ES-I3 (cell line): ENCODE measurements around the gene CNOT11.

Experiments used
- H3K36me3 ChIP-seq: 2 replicates; pipeline ENCODE4 v1.6.1; 2013; ENCODE audit warnings: mild to moderate bottlenecking, low read length, control low read depth, moderate library complexity; ENCODE audit not compliant: insufficient read depth
- H3K4me1 ChIP-seq: 2 replicates; pipeline ENCODE4 v1.6.1; 2013; ENCODE audit warnings: mild to moderate bottlenecking, control low read depth, low read length; ENCODE audit not compliant: insufficient read depth
- H3K9ac ChIP-seq: 2 replicates; pipeline ENCODE4 v1.6.1; 2013; ENCODE audit warnings: low read depth, mild to moderate bottlenecking, low read length, moderate library complexity
- H3K9me3 ChIP-seq: 2 replicates; pipeline ENCODE4 v1.6.1; 2013; ENCODE audit warnings: mild to moderate bottlenecking, low read length, moderate library complexity; ENCODE audit not compliant: control insufficient read depth, insufficient read depth

CNOT11 gene

DNA sequence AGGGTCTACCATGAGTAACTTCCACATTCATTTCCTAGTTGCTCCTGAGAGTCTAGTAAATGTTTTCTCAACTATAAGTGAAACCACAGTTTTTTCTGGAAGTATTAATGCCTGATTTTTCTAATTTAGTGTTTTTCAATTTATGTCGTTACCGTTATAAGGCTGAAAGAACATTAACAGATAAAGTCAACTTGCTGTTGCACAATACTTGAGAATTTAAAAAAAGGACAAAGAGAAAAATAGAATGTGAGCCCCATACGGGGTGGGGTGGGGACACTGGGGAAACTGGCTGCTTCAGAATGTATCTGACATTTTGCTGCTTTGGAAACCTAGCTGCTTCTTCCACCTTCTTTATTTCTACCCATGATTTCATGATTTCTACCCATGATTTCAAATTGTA, 26.2 kb downstream of the CNOT11 start:
- no peaks in the 10 kb centered on the region for H3K9me3 ChIP-seq
- H3K36me3 ChIP-seq = peaks cover 16% of the 10 kb centered on the region
- no peaks in the 10 kb centered on the region for H3K4me1 ChIP-seq
- no peak overlapping the region for H3K9ac ChIP-seq

DNA sequence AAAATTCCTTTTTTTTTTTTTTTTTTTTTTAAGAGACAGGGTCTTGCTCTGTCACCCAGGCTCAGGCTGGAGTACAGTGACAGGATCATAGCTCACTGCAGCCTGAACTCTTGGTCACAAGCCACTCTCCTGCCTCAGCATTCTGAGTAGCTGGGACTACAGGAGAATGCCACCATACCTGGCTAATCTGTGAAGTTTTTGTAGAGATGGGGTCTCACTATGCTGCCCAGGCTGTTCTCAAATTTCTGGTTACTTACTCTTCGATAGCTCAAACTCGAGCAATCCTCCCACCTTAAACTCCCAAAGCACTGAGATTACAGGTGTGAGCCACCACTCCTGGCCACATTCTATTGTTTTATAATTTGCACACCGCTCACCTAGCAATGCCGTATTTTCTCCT, 28.8 kb downstream of the CNOT11 start:
- H3K36me3 ChIP-seq = peaks cover 12% of the 10 kb centered on the region

DNA sequence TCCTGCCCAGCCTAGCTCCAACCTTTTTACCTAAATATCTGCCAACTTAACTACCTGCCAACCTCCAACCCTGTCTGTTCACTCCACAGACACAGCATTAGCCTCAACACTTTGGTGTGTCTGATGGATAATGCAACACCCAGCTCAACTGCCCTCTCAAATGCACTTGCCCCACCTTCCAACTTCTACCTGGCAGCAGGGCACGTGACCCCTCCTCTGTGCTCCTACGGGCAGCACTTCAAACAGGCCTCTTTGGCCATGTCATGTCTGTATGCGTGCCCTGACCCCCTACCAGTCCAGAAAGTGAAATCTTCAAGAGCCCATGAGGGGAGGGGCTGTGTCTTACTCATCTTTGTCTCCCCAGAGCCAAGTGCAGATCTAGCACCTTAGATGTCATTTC, 30.3 kb downstream of the CNOT11 start:
- Histone ChIP-seq H3K36me3 (peaks cover 17% of the 10 kb centered on the region), H3K9ac (no peak overlapping the region), H3K9me3 (no peaks in the 10 kb centered on the region), H3K4me1 (no peaks in the 10 kb centered on the region)

More for the DNA sequence above, 28.8 kb downstream of the CNOT11 start:
- Histone ChIP-seq H3K4me1 (no peaks in the 10 kb centered on the region), H3K9me3 (no peaks in the 10 kb centered on the region), H3K9ac (no peak overlapping the region)

DNA sequence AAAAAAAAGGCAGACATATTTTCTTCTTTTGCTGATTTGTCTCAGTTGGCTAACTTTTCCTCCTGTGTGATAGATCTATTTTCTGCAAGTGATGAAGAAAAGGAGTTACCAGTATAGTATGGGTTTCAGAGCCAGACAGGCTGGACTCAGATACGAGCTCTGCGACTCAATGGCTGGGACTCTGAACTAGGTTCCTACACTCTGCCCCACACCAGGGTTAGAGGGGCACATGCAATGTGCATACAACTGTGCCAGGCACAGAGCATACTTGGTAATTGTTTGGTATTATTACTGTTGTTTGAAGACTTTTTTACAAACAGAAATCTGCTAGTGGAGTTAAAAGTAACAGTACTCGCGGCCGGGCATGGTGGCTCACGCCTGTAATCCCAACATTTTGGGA, 34.0 kb downstream of the CNOT11 start:
- peaks cover 15% of the 10 kb centered on the region for H3K36me3 ChIP-seq
- no peaks in the 10 kb centered on the region for H3K4me1 ChIP-seq
- no peaks in the 10 kb centered on the region for H3K9me3 ChIP-seq
- H3K9ac ChIP-seq = no peak overlapping the region

DNA sequence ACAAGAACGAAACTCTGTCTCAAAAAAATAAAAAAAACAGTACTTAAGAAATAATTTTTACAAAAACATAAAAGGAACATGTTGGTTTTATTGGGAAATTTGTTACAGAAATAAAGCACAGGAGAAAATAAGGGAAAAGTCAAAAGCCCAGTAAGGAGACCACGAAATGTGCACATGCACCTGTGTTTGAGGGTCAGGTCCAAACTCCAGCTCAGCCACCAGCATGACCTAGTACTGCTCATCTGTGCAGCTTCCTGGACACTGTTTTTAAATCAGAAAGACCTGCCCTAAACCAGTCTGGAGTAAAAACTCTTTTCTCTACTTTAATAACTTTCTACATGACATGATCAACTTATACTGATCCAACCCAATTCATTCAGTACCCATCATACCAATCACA, 34.6 kb downstream of the CNOT11 start:
- Histone ChIP-seq H3K9ac (no peak overlapping the region), H3K4me1 (no peaks in the 10 kb centered on the region), H3K36me3 (peaks cover 11% of the 10 kb centered on the region), H3K9me3 (no peaks in the 10 kb centered on the region)

DNA sequence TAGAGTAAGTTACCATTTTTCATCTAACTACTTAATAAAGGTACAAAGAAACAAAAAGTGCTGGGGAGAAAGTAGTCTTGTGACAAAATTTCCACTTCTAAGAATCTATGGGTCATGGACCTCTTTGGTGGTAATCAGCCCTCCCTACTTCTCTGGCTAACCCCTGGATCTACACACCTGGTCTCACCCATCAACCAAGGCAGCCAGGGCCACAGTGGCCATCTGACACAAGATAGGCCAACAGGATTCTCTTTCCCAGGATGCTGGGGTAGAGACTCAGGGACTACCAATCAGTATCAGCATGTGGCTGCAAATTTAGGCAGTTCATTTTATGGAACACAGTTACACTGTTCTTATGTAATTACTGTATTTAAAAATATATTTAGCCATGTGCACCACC, 38.0 kb downstream of the CNOT11 start:
- Histone ChIP-seq H3K9ac (no peak overlapping the region), H3K4me1 (no peaks in the 10 kb centered on the region), H3K9me3 (no peaks in the 10 kb centered on the region), H3K36me3 (peaks cover 8% of the 10 kb centered on the region)

DNA sequence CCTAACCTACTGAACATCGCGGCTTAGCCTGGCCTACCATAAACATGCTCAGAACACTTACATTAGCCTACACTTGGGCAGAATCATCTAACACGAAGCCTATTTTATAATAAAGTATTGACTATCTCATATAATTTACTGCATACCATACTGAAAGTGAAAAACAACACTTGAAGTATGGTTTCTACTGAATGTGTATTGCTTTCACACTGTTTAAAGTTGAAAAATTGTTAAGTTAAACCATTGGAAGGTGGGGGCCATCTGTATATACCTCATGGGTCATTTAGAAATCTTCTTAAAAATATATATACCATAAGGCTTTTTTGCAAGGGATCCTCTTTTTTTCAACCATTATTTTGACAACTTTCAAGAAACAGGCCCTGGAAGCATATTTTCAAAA, 39.3 kb downstream of the CNOT11 start:
- H3K36me3 ChIP-seq = peaks cover 3% of the 10 kb centered on the region
- H3K4me1 ChIP-seq = no peaks in the 10 kb centered on the region
- no peak overlapping the region for H3K9ac ChIP-seq
- H3K9me3 ChIP-seq = no peaks in the 10 kb centered on the region

DNA sequence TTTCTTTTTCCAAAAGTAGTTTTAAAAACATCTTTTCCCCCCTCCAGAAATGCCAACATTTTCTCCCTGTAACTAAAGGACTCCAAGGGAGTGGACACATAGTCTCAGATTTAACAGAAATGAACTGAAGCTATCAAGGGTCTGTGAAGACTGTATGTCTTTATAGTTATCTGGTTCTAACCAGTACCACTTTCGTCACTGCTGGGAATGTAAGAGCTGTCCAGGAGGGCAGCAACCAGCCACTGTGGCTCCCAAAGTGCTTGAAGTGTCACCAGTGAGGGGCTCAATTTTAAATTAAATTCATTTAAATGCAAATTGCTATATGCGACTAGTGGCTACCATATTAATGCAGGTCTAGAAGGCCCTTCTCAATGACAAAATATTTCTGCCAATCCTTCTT, 40.9 kb downstream of the CNOT11 start:
- no peak overlapping the region for H3K9ac ChIP-seq
- H3K4me1 ChIP-seq = no peaks in the 10 kb centered on the region
- H3K36me3 ChIP-seq = no peaks in the 10 kb centered on the region
- H3K9me3 ChIP-seq = no peaks in the 10 kb centered on the region

DNA sequence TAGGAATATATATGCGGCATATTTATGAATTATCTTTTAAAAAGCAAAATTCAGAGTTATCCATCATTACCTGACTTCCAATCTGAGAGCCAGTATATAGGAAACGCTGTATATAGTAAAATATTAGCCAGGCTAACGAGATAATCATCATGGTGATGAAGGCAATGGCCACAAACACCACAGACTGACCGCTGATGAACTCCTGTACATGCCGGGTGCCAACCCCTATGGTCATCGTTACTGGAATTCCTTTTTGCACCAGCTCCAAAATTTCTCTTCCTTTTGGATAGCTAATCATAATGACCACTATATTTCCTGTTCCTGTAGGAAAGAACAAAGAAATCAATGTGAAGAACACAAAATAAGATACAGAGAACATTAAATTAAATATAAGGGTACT, 42.2 kb downstream of the CNOT11 start:
- no peak overlapping the region for H3K9ac ChIP-seq
- H3K36me3 ChIP-seq = no peaks in the 10 kb centered on the region
- no peaks in the 10 kb centered on the region for H3K9me3 ChIP-seq
- H3K4me1 ChIP-seq = no peaks in the 10 kb centered on the region

DNA sequence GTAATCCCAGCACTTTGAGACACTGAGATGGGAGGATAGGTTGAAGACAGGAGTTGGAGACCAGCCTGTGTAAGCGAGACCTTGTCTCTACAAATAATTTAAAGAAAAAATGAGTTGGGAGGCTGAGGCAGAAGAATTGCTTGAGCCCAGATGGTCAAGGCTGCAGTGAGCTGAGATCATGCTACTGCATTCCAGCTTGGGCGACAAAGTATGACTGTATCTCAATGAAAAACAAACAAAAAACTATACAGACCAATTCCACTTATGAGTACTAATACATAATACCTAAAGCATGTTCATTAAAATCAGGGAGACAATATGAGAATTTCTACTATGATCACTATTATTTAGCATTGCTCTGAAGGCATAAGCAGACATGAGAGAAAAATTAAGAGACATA, 43.2 kb downstream of the CNOT11 start:
- Histone ChIP-seq H3K9ac (no peak overlapping the region), H3K4me1 (no peaks in the 10 kb centered on the region), H3K36me3 (no peaks in the 10 kb centered on the region)

DNA sequence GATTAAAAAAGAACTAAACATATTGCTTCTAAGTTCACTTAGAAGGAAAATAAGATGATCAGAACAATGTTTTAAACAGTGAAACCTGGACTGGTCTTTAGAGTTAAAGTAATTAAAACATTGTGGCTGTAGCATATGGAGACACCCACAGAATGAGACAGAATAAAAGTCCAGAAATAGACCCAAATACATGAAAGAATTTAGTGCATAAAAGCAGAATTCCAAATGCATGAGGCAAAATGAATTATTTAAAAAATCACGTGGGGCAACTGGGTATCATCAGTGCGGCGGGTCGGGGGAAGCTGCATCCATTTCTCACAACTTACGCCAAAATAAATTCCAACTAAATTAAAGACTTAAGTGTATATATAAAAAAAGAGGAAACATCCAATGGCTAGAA, 43.7 kb downstream of the CNOT11 start:
- H3K4me1 ChIP-seq = no peaks in the 10 kb centered on the region
- H3K36me3 ChIP-seq = no peaks in the 10 kb centered on the region
- H3K9ac ChIP-seq = no peak overlapping the region

More for the DNA sequence above, 43.2 kb downstream of the CNOT11 start:
- no peaks in the 10 kb centered on the region for H3K9me3 ChIP-seq

DNA sequence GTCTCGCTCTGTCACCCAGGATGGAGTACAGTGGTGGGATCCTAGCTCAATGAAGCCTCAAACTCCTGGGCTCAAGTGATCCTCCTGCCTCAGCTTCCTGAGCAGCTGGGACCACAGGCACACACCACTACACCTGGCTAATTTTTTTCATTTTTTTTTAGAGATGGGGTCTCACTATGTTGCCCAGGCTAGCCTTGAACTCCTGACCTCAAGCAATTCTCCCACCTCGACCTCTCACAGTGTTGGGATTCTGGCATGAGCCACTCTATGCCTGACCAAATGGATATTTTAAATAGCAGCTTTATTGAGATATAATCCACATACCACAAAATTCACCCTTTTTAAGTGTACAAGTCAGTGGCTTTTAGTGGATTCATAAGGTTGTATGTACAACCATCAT, 44.7 kb downstream of the CNOT11 start:
- H3K9ac ChIP-seq = no peak overlapping the region
- no peaks in the 10 kb centered on the region for H3K9me3 ChIP-seq
- H3K4me1 ChIP-seq = no peaks in the 10 kb centered on the region
- H3K36me3 ChIP-seq = no peaks in the 10 kb centered on the region

More for the DNA sequence above, 43.7 kb downstream of the CNOT11 start:
- H3K9me3 ChIP-seq = no peaks in the 10 kb centered on the region

DNA sequence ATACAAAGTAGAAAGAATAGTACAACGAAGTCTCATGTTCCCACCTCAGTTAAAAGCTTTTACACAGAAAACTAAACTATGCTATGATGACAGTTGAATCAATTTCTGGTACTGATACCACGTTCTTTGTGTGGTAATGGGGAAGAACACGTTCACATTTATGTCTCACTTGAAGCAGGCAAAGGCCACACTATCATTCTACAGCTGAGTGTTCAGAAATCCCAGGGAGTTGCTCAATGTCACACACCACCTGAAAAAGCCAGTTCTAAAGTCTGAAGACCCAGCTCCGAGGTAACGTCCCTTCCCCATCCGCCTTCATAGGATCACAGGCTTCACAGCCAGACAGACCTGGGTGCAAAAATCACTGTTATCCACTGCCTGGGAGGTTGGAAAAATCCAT, 46.9 kb downstream of the CNOT11 start:
- H3K9ac ChIP-seq = no peak overlapping the region
- H3K4me1 ChIP-seq = no peaks in the 10 kb centered on the region
- 0 out of 2 replicates have a peak, but pooled peaks cover 2% of the 10 kb centered on the region for H3K36me3 ChIP-seq
- no peaks in the 10 kb centered on the region for H3K9me3 ChIP-seq

DNA sequence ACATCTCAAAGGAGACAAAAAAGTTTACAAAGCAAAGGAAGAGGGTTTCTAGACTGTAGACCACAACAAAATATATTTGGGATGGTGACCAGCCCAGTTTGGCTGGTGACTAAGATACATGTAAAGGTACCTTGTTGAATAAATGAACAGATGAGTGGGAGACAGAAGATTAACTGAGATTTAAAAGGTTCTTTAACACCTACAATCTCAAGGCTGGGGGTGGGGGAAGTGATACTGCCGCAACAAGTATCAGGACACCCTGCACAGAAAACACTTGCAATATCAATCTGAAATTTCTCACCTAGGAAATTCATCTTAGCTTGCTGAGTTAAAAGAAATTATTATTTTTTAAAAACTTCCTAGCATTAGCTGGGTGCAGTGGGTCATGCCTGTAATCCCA, 47.5 kb downstream of the CNOT11 start:
- no peaks in the 10 kb centered on the region; the same call in 1 of the 2 replicates for H3K4me1 ChIP-seq
- no peak overlapping the region for H3K9ac ChIP-seq
- H3K36me3 ChIP-seq = 0 out of 2 replicates have a peak, but pooled peaks cover 2% of the 10 kb centered on the region
- H3K9me3 ChIP-seq = no peaks in the 10 kb centered on the region

DNA sequence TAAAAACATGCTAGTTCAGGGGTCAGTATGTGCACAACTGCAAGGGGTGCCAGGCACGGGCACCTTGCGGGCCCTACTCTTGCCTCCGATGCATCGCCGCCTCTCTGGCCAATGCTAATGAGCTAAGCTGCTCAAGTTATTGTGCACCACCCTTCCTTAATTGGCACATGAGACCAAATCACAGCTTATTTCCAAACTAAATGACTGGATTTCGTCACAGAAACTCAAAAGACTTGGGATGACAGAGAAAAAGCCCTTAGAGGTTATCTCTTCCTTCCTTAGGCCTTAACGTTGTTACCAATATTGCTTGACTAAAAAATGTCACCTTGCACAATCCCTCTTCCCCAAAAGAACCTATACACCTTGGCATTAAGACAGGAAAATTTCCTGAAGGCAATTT, 48.1 kb downstream of the CNOT11 start:
- Histone ChIP-seq H3K36me3 (0 out of 2 replicates have a peak, but pooled peaks cover 2% of the 10 kb centered on the region), H3K4me1 (peaks cover 5% of the 10 kb centered on the region), H3K9ac (no peak overlapping the region), H3K9me3 (no peaks in the 10 kb centered on the region)

DNA sequence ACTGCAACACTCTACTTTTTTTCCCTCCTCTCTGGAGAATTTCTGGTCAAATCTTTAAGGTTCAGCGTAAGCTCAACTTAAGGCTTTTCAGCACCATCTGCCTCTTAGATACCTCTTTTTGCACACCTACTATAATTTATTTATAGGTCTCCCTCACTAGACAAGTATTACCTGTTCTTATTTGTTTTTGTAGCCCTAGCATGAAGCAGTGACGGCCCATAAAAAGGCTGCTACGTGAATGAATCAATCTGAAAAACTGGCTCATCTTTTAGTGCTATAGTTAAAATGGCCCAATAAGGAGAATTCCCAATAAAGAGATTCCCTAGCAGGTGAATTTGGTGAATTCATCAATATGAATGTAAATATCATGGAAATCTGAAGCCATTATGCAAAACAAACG, 49.3 kb downstream of the CNOT11 start:
- Histone ChIP-seq H3K9me3 (no peaks in the 10 kb centered on the region), H3K9ac (no peak overlapping the region), H3K36me3 (0 out of 2 replicates have a peak, but pooled peaks cover 2% of the 10 kb centered on the region), H3K4me1 (peaks cover 16% of the 10 kb centered on the region)
